K562 (cell line): ENCODE data around the gene P3H4. TPM values are rescaled to one million over a fixed set of nuclear protein-coding genes. Genes with fewer than 3 reads are reported as not detected.

Experiments
- ATF6 ChIP-seq: sonication (generic); formaldehyde crosslinking; IDR thresholded peaks from 2 replicates; pipeline ENCODE4 v1.4.0; 2020; ENCODE audit warnings: mild to moderate bottlenecking, missing genetic modification reagents
- ATF7 ChIP-seq: fragments of 450-650 bp; IDR thresholded peaks from 2 replicates; pipeline ENCODE4 v1.7.1; 2014; ENCODE audit warnings: mild to moderate bottlenecking, moderate library complexity
- CREM ChIP-seq: IDR thresholded peaks from 2 replicates; pipeline ENCODE4 v1.6.1; 2014; ENCODE audit warnings: antibody characterized with exemption, low read depth
- CTBP1 ChIP-seq: fragments of 450-650 bp; IDR thresholded peaks from 2 replicates; pipeline ENCODE4 v1.6.1; 2016; ENCODE audit warnings: borderline replicate concordance
- ELF1 ChIP-seq: fragments of 200-800 bp; sonication (Bioruptor generic); IDR thresholded peaks from 2 replicates; pipeline ENCODE4 v1.6.1; 2016; ENCODE audit warnings: missing genetic modification characterization, missing compliant biosample characterization
- GABPA ChIP-seq: fragments of 200-800 bp; sonication (Bioruptor generic); conservative IDR thresholded peaks from 2 replicates; pipeline ENCODE4 v1.6.1; 2016; ENCODE audit warnings: low read depth, missing genetic modification characterization, missing compliant biosample characterization
- HCFC1 ChIP-seq: IDR thresholded peaks from 2 replicates; pipeline ENCODE4 v1.6.1; 2012; ENCODE audit warnings: low read depth, low read length, improper control_type of control experiment
- HNRNPL ChIP-seq: fragments of 200-400 bp; formaldehyde crosslinking; IDR thresholded peaks from 2 replicates; pipeline ENCODE4 v1.6.1; 2017; ENCODE audit warnings: low read depth, mild to moderate bottlenecking, low read length
- NBN ChIP-seq: fragments of 450-650 bp; IDR thresholded peaks from 2 replicates; pipeline ENCODE4 v1.6.1; 2016; ENCODE audit warnings: low read depth, mild to moderate bottlenecking
- NRF1 ChIP-seq, 2 experiments: fragments of 450-650 bp; IDR thresholded peaks in 1 of 2; conservative IDR thresholded peaks in 1 of 2; 2 replicates each; pipeline ENCODE4 v1.6.1; 2014; ENCODE audit warnings: mild to moderate bottlenecking in 2 of 2
- RCOR1 ChIP-seq, 2 experiments: IDR thresholded peaks; 2 replicates each; pipeline ENCODE4 v1.6.1; 2012; ENCODE audit warnings: low read depth in 2 of 2, low read length in 2 of 2, borderline replicate concordance in 1 of 2, improper control_type of control experiment in 1 of 2
- TARDBP ChIP-seq: fragments of 450-650 bp; IDR thresholded peaks from 2 replicates; pipeline ENCODE4 v1.6.1; 2016
- ZBTB11 ChIP-seq, 3 experiments: fragments of 200-800 bp in 1 of 3; fragments of 250-450 bp in 1 of 3; fragments of 450-650 bp in 1 of 3; sonication (Bioruptor Pico) in 1 of 3; sonication (Bioruptor generic) in 1 of 3; formaldehyde crosslinking in 1 of 3; IDR thresholded peaks; 2 replicates each; pipeline versions ENCODE4 v1.6.1 to v1.8.0; 2016 to 2022; ENCODE audit warnings: mild to moderate bottlenecking in 2 of 3, missing genetic modification characterization in 2 of 3, missing compliant biosample characterization in 1 of 3, moderate library complexity in 1 of 3
- ZNF12 ChIP-seq: sonication (generic); formaldehyde crosslinking; IDR thresholded peaks from 2 replicates; pipeline ENCODE4 v1.4.0; 2020; ENCODE audit warnings: mild to moderate bottlenecking, missing genetic modification reagents
- ZNF592 ChIP-seq: fragments of 450-650 bp; IDR thresholded peaks from 2 replicates; pipeline ENCODE4 v1.6.1; 2017; ENCODE audit warnings: antibody characterized with exemption, mild to moderate bottlenecking
- ZNF696 ChIP-seq: fragments of 250-450 bp; sonication (Bioruptor Pico); conservative IDR thresholded peaks from 2 replicates; pipeline ENCODE4 v1.4.0; 2020; ENCODE audit warnings: mild to moderate bottlenecking, moderate library complexity
- ZNF785 ChIP-seq: fragments of 250-450 bp; sonication (Bioruptor Pico); IDR thresholded peaks from 2 replicates; pipeline ENCODE4 v1.4.0; 2020; ENCODE audit warnings: mild to moderate bottlenecking
- polyA plus RNA-seq, 8 experiments: library from polyadenylated mRNA; depleted of rRNA in 4 of 8; stranded (reverse) in 5 of 8; unstranded in 3 of 8; fragments of >200 nt; fragmentation: Nextera tagmentation in 2 of 8; fragmentation: Illumina TruSeq in 1 of 8; extraction: Ambion mirVana in 2 of 8; extraction: Trizol in 1 of 8; gene quantifications; 2 replicates each; pipeline versions ENCODE4 v1.2.1 to v1.2.3, GENCODE V29; 2011 to 2014; ENCODE audit warnings: inconsistent platforms in 1 of 8, missing spikeins in 1 of 8
- total RNA-seq, 7 experiments: library from RNA; depleted of rRNA in 6 of 7; stranded (reverse); fragments of >200 nt in 6 of 7; fragmentation: Illumina TruSeq in 2 of 7; extraction: Trizol in 2 of 7; gene quantifications; 2 replicates each; pipeline versions ENCODE4 v1.2.1 to v1.2.3, GENCODE V29; 2011 to 2021; ENCODE audit warnings: low replicate concordance in 1 of 7

The P3H4 gene
- total and polyA plus RNA-seq, 9 of the 15 experiments (the other 6 are each of a cell fraction or from before 2014, with no cell fraction given) = 0.10 to 3.7 (median 1.0) TPM

GRCh38 chr17:41792845-41793783 lies 18.6 kb downstream of the P3H4 start (continued):
- peak; percentile 69 for TF ChIP-seq ZNF592
- TF ChIP-seq ATF7 = peak; percentile 59
- TF ChIP-seq HCFC1 = no peak
- TF ChIP-seq GABPA (tag) = 0 out of 2 replicates have a peak, but pooled peaks have one; percentile 12
- TF ChIP-seq CREM = peak; percentile 64; the same call in 1 of the 2 replicates
- no peak for TF ChIP-seq ZNF785 (CRISPR knock-in tag)
- TF ChIP-seq ATF6 (CRISPR knock-in tag) = no peak
- peak in 1 of 3 experiments; percentile 65; a peak in 1 of 6 replicates for TF ChIP-seq ZBTB11 (CRISPR knock-in tag; IDR thresholded peaks at IDR 0.05)
- 0 out of 2 replicates have a peak, but pooled peaks have one; percentile 27 for TF ChIP-seq ZNF12 (CRISPR knock-in tag)
- peak; percentile 62 for TF ChIP-seq NBN
- peak; percentile 96 for TF ChIP-seq CTBP1
- peak in 1 of 2 experiments; percentile 86; a peak in 3 of 4 replicates for TF ChIP-seq RCOR1 (IDR thresholded peaks at IDR 0.05; ENCODE audit: borderline replicate concordance in 1 of 2, low read depth in 2 of 2, low read length in 2 of 2)
- peak; percentile 38 to 43; a peak in 3 of 4 replicates for TF ChIP-seq NRF1 (conservative IDR thresholded peaks at IDR 0.05 in 1 of 2, IDR thresholded peaks at IDR 0.05 in 1 of 2)
- TF ChIP-seq TARDBP = 0 out of 2 replicates have a peak, but pooled peaks have one; percentile 20
- TF ChIP-seq ELF1 (tag) = peak; percentile 43
- peak; percentile 49; the same call in 1 of the 2 replicates for TF ChIP-seq HNRNPL
- no peak for TF ChIP-seq ZNF696 (CRISPR knock-in tag)
